ENCODE data around the gene RASGRP1. TPM values are rescaled to one million over a fixed set of nuclear protein-coding genes. Genes with fewer than 3 reads are reported as not detected.

RASGRP1 gene
- total RNA-seq, 1 experiment from 2014 or later, result 1.6 TPM

DNA sequence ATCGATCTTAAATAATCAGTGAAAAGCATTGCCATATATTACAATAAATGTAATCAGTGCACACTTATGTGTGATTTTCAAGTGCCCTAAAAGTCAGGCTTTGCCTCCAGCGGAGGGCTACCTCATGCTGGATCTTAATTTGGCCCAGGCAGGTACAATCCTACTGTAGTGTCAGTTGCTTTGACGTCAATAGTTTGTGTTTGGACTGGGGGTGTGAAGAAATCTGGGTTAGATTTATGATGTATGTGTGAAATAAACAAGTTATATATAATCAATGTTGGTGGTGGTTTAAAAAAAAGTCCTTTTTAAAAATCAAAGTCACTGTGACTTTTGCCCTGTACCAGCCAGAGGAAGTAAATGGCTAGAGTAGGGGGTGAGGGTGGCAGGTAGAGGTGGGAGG, 14.0 kb upstream of the RASGRP1 start:
- POLR2A ChIA-PET, result no interaction called here
- H3K9me2 ChIP-seq (ENCODE audit: insufficient read depth), result no peaks in the 10 kb centered on the region
- no peak for DNase-seq (ENCODE audit: low read depth, low spot score)
- no peak overlapping the region for H3K4me2 ChIP-seq (ENCODE audit: low read length)
- CTCF ChIA-PET, result interaction anchor here (1.2 kb wide), 1 partner anchor 15 kb away, joined by 7 read pairs; no protein-coding TSS in a partner anchor
- H3K9me3 ChIP-seq (ENCODE audit: control insufficient read depth in 1 of 2, insufficient read depth in 1 of 2, low read depth in 1 of 2, low read length in 2 of 2), result no peaks in the 10 kb centered on the region
- intact Hi-C loops (cut with micrococcal nuclease), result no loop called here
- no peak overlapping the region for H3K9ac ChIP-seq (ENCODE audit: low read length)
- no peak overlapping the region for H2AFZ ChIP-seq (ENCODE audit: low read depth, low read length, poor library complexity, severe bottlenecking)
- no peaks in the 10 kb centered on the region for H3K79me2 ChIP-seq (ENCODE audit: insufficient read depth, low read length)
- H4K20me1 ChIP-seq (ENCODE audit: insufficient read depth), result no peaks in the 10 kb centered on the region
- no peaks in the 10 kb centered on the region for H3K4me1 ChIP-seq (ENCODE audit: control insufficient read depth in 1 of 2, insufficient read depth in 2 of 2, low read length in 2 of 2)
- no peak for ATAC-seq
- no TSS peak for BruUV-seq (replicated peaks)
- H3K27me3 ChIP-seq (ENCODE audit: insufficient read depth, low read length), result peaks cover 5% of the 10 kb centered on the region
- no peaks in the 10 kb centered on the region for H3K36me3 ChIP-seq (ENCODE audit: control insufficient read depth in 1 of 2, insufficient read depth in 2 of 2, low read length in 2 of 2)
- no peak overlapping the region for H3K27ac ChIP-seq (ENCODE audit: low read depth, low read length)
- no peak for TF ChIP-seq EZH2phosphoT487 (IDR thresholded peaks at IDR 0.05; ENCODE audit: borderline replicate concordance)
- TF ChIP-seq EZH2 (IDR thresholded peaks at IDR 0.05), result no peak
- no peak for TF ChIP-seq POLR2AphosphoS5 (IDR thresholded peaks at IDR 0.05; ENCODE audit: low read depth, low read length)
- TF ChIP-seq, protein P1, sequence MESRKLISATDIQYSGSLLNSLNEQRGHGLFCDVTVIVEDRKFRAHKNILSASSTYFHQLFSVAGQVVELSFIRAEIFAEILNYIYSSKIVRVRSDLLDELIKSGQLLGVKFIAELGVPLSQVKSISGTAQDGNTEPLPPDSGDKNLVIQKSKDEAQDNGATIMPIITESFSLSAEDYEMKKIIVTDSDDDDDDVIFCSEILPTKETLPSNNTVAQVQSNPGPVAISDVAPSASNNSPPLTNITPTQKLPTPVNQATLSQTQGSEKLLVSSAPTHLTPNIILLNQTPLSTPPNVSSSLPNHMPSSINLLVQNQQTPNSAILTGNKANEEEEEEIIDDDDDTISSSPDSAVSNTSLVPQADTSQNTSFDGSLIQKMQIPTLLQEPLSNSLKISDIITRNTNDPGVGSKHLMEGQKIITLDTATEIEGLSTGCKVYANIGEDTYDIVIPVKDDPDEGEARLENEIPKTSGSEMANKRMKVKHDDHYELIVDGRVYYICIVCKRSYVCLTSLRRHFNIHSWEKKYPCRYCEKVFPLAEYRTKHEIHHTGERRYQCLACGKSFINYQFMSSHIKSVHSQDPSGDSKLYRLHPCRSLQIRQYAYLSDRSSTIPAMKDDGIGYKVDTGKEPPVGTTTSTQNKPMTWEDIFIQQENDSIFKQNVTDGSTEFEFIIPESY (IDR thresholded peaks at IDR 0.05; ENCODE audit: extremely low read depth, insufficient replicate concordance, low read length), result no peak
- TF ChIP-seq FOSL1 (IDR thresholded peaks at IDR 0.05; ENCODE audit: low read depth), result no peak
- TF ChIP-seq SIN3A (IDR thresholded peaks at IDR 0.05; ENCODE audit: low read depth), result no peak
- no peak for TF ChIP-seq ZNF274 (IDR thresholded peaks at IDR 0.05; ENCODE audit: low read depth, low read length)
- TF ChIP-seq RAD21 (IDR thresholded peaks at IDR 0.05; ENCODE audit: low read depth), result no peak
- TF ChIP-seq SP1 (IDR thresholded peaks at IDR 0.05; ENCODE audit: low read depth), result no peak
- no peak for TF ChIP-seq POLR2A (IDR thresholded peaks at IDR 0.05; ENCODE audit: borderline replicate concordance, extremely low read depth, insufficient read depth, insufficient read length)
- TF ChIP-seq TCF7L2 (IDR thresholded peaks at IDR 0.05; ENCODE audit: borderline replicate concordance, extremely low read depth, insufficient read depth, insufficient read length), result no peak
- no peak for TF ChIP-seq JUND (IDR thresholded peaks at IDR 0.05)
- H3K4me3 ChIP-seq (replicated peaks in 1 of 2; ENCODE audit: low read depth in 1 of 2, low read length in 2 of 2), result no peak overlapping the region
- RAD21 ChIA-PET (ENCODE audit: low non-redundant PET in 1 of 2, low total read pairs in 2 of 2, uncharacterized antibody in 2 of 2, unreplicated experiment in 2 of 2), result no interaction called here

Data from HCT116 (cell line).